ENCODE data around the gene MAP7D1.

DNA sequence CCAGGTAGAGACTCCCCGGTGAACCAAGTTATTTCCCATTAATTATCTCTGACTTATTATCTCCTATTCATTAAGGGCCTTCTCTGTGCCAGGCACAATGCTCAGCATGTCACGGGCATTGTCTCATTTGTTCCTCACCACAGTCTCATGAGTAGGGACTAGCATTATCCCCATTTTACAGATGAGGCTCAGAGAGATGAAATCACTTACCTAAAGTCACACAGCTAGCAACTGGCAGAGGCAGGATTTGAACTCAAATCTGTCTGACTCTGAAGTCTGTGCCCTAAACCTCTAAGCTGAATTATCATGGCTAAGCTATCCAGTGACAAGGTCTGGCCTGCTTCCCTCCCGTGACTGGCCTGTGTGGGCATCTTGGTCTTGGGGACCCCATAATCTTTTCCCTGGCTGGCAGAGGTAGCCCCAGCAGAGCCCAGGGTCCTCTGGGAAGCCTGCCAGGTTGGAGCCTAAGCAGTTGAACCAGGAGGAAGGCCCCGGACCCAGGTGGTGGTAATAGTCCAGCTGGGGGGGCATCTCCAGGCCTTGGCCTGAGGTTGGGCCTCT, 4.5 kb downstream of the MAP7D1 start:
- TF ChIP-seq, protein P1, sequence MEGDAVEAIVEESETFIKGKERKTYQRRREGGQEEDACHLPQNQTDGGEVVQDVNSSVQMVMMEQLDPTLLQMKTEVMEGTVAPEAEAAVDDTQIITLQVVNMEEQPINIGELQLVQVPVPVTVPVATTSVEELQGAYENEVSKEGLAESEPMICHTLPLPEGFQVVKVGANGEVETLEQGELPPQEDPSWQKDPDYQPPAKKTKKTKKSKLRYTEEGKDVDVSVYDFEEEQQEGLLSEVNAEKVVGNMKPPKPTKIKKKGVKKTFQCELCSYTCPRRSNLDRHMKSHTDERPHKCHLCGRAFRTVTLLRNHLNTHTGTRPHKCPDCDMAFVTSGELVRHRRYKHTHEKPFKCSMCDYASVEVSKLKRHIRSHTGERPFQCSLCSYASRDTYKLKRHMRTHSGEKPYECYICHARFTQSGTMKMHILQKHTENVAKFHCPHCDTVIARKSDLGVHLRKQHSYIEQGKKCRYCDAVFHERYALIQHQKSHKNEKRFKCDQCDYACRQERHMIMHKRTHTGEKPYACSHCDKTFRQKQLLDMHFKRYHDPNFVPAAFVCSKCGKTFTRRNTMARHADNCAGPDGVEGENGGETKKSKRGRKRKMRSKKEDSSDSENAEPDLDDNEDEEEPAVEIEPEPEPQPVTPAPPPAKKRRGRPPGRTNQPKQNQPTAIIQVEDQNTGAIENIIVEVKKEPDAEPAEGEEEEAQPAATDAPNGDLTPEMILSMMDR (conservative IDR thresholded peaks at IDR 0.05 in 1 of 2, IDR thresholded peaks at IDR 0.05 in 1 of 2; ENCODE audit: low read depth in 1 of 2, low read length in 2 of 2) = no peak
- TF ChIP-seq EZH2 (IDR thresholded peaks at IDR 0.05; ENCODE audit: low read length, missing control alignments) = no peak
